Measurements from ENCODE around the gene RGCC. TPM values are rescaled to one million over a fixed set of nuclear protein-coding genes. Genes with fewer than 3 reads are reported as not detected.

RGCC gene
- polyA plus RNA-seq, 4 donors: 13.9 to 32.9 (median 16.4) TPM

GRCh38 chr13:41452462-41452861, 4.9 kb upstream of the RGCC start:
- no peak for DNase-seq (ENCODE audit: low read depth in 4 of 4, low spot score in 3 of 4)

- DNase-seq (ENCODE audit: low read depth in 4 of 4, low spot score in 3 of 4): no peak
Observed at GRCh38 chr13:41453620-41454019, 3.7 kb upstream of the RGCC start.

GRCh38 chr13:41454170-41454569, 3.2 kb upstream of the RGCC start:
- DNase-seq (ENCODE audit: low read depth in 4 of 4, low spot score in 3 of 4): no peak

GRCh38 chr13:41455725-41456419, 1.5 kb upstream of the RGCC start:
- DNase-seq (ENCODE audit: low read depth in 4 of 4, low spot score in 3 of 4): no peak

- no peak for DNase-seq (ENCODE audit: low read depth in 4 of 4, low spot score in 3 of 4)
Observed at GRCh38 chr13:41457589-41458186, 338 bp downstream of the RGCC start.

- no peak for DNase-seq (ENCODE audit: low read depth in 4 of 4, low spot score in 3 of 4)
Observed at GRCh38 chr13:41458187-41458760, 924 bp downstream of the RGCC start.

GRCh38 chr13:41458761-41459431, 1.5 kb downstream of the RGCC start:
- no peak for DNase-seq (ENCODE audit: low read depth in 4 of 4, low spot score in 3 of 4)

- no peak for DNase-seq (ENCODE audit: low read depth in 4 of 4, low spot score in 3 of 4)
Observed at GRCh38 chr13:41459432-41460073, 2.2 kb downstream of the RGCC start.

GRCh38 chr13:41460074-41460465, 2.7 kb downstream of the RGCC start:
- DNase-seq (ENCODE audit: low read depth in 4 of 4, low spot score in 3 of 4): no peak

GRCh38 chr13:41460930-41461329, 3.6 kb downstream of the RGCC start:
- no peak for DNase-seq (ENCODE audit: low read depth in 4 of 4, low spot score in 3 of 4)

- DNase-seq (ENCODE audit: low read depth in 4 of 4, low spot score in 3 of 4): no peak
Observed at GRCh38 chr13:41461527-41462139, 4.3 kb downstream of the RGCC start.

- no peak for DNase-seq (ENCODE audit: low read depth in 4 of 4, low spot score in 3 of 4)
Observed at GRCh38 chr13:41462427-41462826, 5.1 kb downstream of the RGCC start.

GRCh38 chr13:41463838-41464602, 6.7 kb downstream of the RGCC start:
- no peak for DNase-seq (ENCODE audit: low read depth in 4 of 4, low spot score in 3 of 4)

GRCh38 chr13:41465241-41465847, 8.0 kb downstream of the RGCC start:
- DNase-seq (ENCODE audit: low read depth in 4 of 4, low spot score in 3 of 4): no peak

- no peak for DNase-seq (ENCODE audit: low read depth in 4 of 4, low spot score in 3 of 4)
Observed at GRCh38 chr13:41465898-41466320, 8.6 kb downstream of the RGCC start.

GRCh38 chr13:41467425-41467945, 10.1 kb downstream of the RGCC start:
- no peak for DNase-seq (ENCODE audit: low read depth in 4 of 4, low spot score in 3 of 4)

- no peak for DNase-seq (ENCODE audit: low read depth in 4 of 4, low spot score in 3 of 4)
Observed at GRCh38 chr13:41468631-41469030, 11.3 kb downstream of the RGCC start.

GRCh38 chr13:41470196-41470595, 12.8 kb downstream of the RGCC start:
- DNase-seq (ENCODE audit: low read depth in 4 of 4, low spot score in 3 of 4): no peak

- DNase-seq (ENCODE audit: low read depth in 4 of 4, low spot score in 3 of 4): no peak
Observed at GRCh38 chr13:41471785-41472184, 14.4 kb downstream of the RGCC start.

All from left renal pelvis (tissue), 4 donors.